Measurements from ENCODE around the gene TPRN. TPM values are rescaled to one million over a fixed set of nuclear protein-coding genes. Genes with fewer than 3 reads are reported as not detected.

Gene TPRN
- polyA plus RNA-seq, 3 donors: 14.6 to 23.2 (median 22.0) TPM

DNA sequence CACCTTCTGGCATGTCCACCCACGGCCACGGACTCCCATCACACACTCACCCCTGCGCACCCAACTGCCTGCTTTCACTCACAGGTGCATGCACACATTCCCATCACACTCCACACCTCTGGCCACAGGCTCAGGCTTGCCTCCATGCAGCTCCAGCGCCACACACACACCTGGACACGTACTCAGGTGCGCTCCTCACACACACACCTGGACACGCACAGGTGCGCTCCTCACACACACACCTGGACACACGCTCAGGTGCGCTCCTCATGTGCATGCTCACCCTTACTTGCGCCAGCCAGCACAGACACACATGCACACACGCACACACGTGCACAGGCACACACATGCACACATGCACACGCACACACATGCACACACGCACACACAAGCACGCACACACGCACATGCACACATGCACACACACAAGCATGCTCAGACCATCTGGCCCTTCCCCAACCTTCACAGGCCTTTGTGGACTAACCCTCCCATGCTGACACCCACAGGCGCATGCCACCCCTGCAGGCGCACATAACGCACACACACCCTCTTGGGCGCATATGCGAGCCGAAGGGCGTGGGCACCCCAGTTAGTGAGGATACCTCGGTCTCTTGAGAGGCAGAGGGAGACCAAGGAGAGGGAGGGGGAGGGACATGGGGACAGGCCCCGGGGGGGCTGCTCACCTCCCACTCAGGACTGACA is 53.3 kb downstream of the TPRN start:
- DNase-seq: no peak

DNA sequence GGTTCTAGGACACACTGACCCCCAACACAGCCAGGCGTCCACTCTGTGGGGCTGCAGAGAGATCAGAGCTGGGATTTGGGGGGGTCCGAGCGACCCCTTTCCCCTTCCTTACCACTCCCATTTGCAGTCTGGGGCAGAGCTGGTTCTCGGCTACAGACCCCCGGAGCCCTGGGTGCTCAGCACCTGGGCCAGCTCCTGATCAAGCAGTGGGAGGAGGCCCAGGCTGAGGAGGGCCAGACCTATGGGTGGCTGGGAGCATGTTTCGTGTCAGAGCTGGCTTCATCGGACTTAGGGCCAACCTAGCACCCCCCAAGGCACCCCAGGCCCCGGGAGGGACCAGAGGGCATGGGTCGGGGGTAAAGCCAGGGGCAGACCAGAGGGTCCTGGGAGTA is 54.0 kb downstream of the TPRN start:
- DNase-seq: no peak

DNA sequence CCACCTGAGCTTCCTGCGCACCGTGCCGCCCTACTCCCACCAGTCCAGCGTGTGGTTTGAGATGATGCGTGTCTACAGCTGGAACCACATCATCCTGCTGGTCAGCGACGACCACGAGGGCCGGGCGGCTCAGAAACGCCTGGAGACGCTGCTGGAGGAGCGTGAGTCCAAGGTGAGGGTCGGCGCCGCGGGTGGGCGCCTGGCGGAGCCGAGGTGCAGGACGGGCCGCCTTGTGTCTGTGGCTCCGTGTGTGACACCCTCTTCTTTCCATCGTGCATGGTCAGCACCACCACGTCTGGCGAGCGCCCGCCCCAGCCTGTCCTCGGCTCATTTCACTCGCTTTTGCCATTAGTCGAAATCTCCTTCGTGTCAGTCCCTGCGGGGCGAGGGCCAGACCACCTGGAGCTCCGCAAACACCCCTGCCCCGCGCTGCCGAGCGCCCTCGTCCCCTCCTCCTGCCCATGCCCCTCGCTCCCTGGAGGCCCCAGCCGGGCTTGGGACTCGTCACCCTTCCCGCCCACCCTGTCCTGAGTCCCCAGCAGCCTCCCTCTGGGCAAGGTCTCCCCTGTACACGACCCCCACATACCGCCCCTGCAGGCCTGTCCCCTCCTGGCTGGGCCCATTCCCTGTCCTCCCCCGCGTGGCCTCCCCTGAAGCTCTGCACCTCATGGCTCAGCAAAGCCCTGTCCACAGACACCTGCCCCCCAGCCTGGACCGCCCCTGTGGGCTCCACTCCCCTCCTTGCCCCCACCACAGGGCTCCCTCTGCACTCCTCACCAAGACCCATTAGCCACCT is 54.6 kb downstream of the TPRN start:
- DNase-seq: no peak

DNA sequence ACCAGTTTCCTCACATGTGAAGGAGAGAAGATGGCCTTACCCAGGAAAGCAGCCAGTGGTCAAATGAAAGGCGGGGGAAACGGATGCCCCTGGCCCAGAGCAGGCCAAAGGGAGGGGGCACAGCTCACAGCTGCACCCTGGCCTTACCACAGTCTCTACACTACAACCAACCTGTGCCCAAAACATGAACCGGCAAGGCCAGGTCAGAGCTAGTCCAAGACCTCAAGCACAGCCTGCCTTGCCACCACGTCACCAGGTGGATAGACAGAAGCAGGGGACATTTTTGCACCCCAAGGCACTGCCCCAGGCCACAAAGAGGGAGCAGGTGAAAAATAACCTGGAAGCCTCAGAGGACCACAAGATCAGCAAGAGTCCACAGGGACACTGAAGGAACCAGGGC is 57.1 kb downstream of the TPRN start:
- no peak for DNase-seq

DNA sequence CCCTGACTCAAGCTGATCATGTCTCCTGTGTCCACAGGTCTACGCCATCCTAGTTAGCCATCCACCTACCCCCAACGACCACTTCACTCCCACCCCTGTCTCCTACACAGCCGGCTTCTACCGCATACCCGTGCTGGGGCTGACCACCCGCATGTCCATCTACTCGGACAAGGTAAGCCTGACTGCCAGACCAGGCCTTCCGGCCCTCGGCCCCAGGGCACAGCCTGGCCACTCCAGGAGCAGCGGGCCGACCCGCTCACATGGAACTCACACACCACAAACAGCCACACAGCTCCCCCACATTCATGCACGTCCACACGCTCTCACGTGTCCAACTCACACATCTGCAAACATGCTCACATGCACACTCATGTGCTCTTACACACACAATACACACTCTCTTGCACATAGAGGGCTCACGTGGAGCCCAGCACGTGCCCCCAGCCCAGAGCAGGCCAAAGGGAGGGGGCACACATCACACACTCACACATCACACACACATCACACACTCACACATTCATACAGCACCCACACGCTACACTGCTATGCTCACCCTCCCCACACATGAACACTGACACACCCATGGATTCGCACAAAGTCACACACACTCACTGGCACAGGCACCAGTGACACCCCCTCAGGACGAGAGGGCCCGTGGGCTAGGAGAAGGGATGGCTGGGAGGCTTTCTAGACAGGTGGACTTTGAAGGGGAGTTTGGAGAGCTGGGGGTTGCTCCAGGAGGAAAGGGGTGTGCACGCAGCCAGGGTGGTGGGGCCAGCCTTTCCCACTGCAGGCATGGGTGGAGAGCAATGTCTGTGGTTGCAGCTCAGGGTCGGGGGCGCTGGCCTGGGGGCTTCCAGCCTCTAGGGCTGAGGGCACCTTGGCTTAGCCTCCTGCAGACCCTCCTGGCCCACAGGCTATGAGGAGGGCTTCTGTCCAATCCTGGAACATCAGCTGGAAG is 58.3 kb downstream of the TPRN start:
- DNase-seq: no peak

Other genes with a start within 250 kb of the TPRN start
- gene LCN12, start 248.5 kb downstream of the TPRN start, polyA plus RNA-seq (ENCODE audit: insufficient read length in 3 of 3): 10 to 100 TPM; 23.7 to 39.5 (median 37.3) TPM
- 10 to 100 TPM; 52.6 to 87.9 (median 87.8) TPM for gene PTGDS, start 223.2 kb downstream of the TPRN start, polyA plus RNA-seq (ENCODE audit: insufficient read length in 3 of 3)
- gene LCNL1, start 217.7 kb downstream of the TPRN start, polyA plus RNA-seq (ENCODE audit: insufficient read length in 3 of 3): under 1 TPM; 0.18 to 0.38 (median 0.36) TPM
- gene PAXX, start 208.3 kb downstream of the TPRN start, polyA plus RNA-seq (ENCODE audit: insufficient read length in 3 of 3): 10 to 100 TPM; 33.4 to 40.8 (median 40.4) TPM
- under 1 TPM; 0.29 to 0.57 (median 0.47) TPM for gene CLIC3, start 204.2 kb downstream of the TPRN start, polyA plus RNA-seq (ENCODE audit: insufficient read length in 3 of 3)
- 10 to 100 TPM; 56.6 to 68.7 (median 63.6) TPM for gene ABCA2, start 172.5 kb downstream of the TPRN start, polyA plus RNA-seq (ENCODE audit: insufficient read length in 3 of 3)
- under 1 TPM in 1 of 3 donors, not detected in 2; 0.18 TPM for gene FUT7, start 168.7 kb downstream of the TPRN start, polyA plus RNA-seq (ENCODE audit: insufficient read length in 3 of 3)
- gene NPDC1, start 154.6 kb downstream of the TPRN start, polyA plus RNA-seq (ENCODE audit: insufficient read length in 3 of 3): 10 to 100 TPM; 28.3 to 38.5 (median 32.0) TPM
- gene ENTPD2, start 146.7 kb downstream of the TPRN start, polyA plus RNA-seq (ENCODE audit: insufficient read length in 3 of 3): 1 to 10 TPM; 5.5 to 7.4 (median 7.3) TPM
- 10 to 100 TPM in 1 of 3 donors, 1 to 10 TPM in 2; 8.0 to 10.4 (median 10.0) TPM for gene SAPCD2, start 130.2 kb downstream of the TPRN start, polyA plus RNA-seq (ENCODE audit: insufficient read length in 3 of 3)
- gene UAP1L1, start 123.2 kb downstream of the TPRN start, polyA plus RNA-seq (ENCODE audit: insufficient read length in 3 of 3): 1 to 10 TPM; 5.4 to 8.6 (median 6.3) TPM
- gene MAN1B1, start 113.8 kb downstream of the TPRN start, polyA plus RNA-seq (ENCODE audit: insufficient read length in 3 of 3): 10 to 100 TPM; 56.7 to 71.5 (median 64.7) TPM
- 10 to 100 TPM; 24.0 to 29.6 (median 27.7) TPM for gene DPP7, start 86.0 kb downstream of the TPRN start, polyA plus RNA-seq (ENCODE audit: insufficient read length in 3 of 3)
- gene GRIN1, start 61.6 kb downstream of the TPRN start, polyA plus RNA-seq (ENCODE audit: insufficient read length in 3 of 3): under 1 TPM in 1 of 3 donors, not detected in 2; 0.36 TPM
- under 1 TPM in 1 of 3 donors, not detected in 2; 0.34 TPM for gene LRRC26, start 30.7 kb downstream of the TPRN start, polyA plus RNA-seq (ENCODE audit: insufficient read length in 3 of 3)
- not detected for gene TMEM210, start 28.7 kb downstream of the TPRN start, polyA plus RNA-seq (ENCODE audit: insufficient read length in 3 of 3)
- 10 to 100 TPM; 46.2 to 55.9 (median 51.3) TPM for gene ANAPC2, start 12.2 kb downstream of the TPRN start, polyA plus RNA-seq (ENCODE audit: insufficient read length in 3 of 3)
- gene SSNA1, start 12.1 kb downstream of the TPRN start, polyA plus RNA-seq (ENCODE audit: insufficient read length in 3 of 3): 10 to 100 TPM; 55.4 to 69.1 (median 65.3) TPM
- 10 to 100 TPM; 41.9 to 47.5 (median 44.7) TPM for gene TMEM203, start 4.9 kb upstream of the TPRN start, polyA plus RNA-seq (ENCODE audit: insufficient read length in 3 of 3)
- 10 to 100 TPM; 13.3 to 18.9 (median 17.2) TPM for gene NDOR1, start 5.0 kb upstream of the TPRN start, polyA plus RNA-seq (ENCODE audit: insufficient read length in 3 of 3)
- 10 to 100 TPM; 12.8 to 13.8 (median 13.2) TPM for gene RNF208, start 21.5 kb upstream of the TPRN start, polyA plus RNA-seq (ENCODE audit: insufficient read length in 3 of 3)
- gene CYSRT1, start 24.4 kb upstream of the TPRN start, polyA plus RNA-seq (ENCODE audit: insufficient read length in 3 of 3): 10 to 100 TPM; 10.9 to 17.0 (median 16.3) TPM
- 10 to 100 TPM; 10.1 to 15.2 (median 13.8) TPM for gene RNF224, start 26.8 kb upstream of the TPRN start, polyA plus RNA-seq (ENCODE audit: insufficient read length in 3 of 3)
- gene SLC34A3, start 30.2 kb upstream of the TPRN start, polyA plus RNA-seq (ENCODE audit: insufficient read length in 3 of 3): 10 to 100 TPM; 10.3 to 12.1 (median 11.4) TPM
- gene TUBB4B, start 40.5 kb upstream of the TPRN start, polyA plus RNA-seq (ENCODE audit: insufficient read length in 3 of 3): 100 to 1,000 TPM; 383 to 516 (median 420) TPM
- 1 to 10 TPM; 2.8 to 3.9 (median 3.9) TPM for gene STPG3, start 50.5 kb upstream of the TPRN start, polyA plus RNA-seq (ENCODE audit: insufficient read length in 3 of 3)
- 10 to 100 TPM; 57.3 to 65.4 (median 61.7) TPM for gene NELFB, start 54.6 kb upstream of the TPRN start, polyA plus RNA-seq (ENCODE audit: insufficient read length in 3 of 3)
- gene TOR4A, start 77.0 kb upstream of the TPRN start, polyA plus RNA-seq (ENCODE audit: insufficient read length in 3 of 3): 1 to 10 TPM; 5.8 to 8.1 (median 7.3) TPM
- 1 to 10 TPM; 7.4 to 9.7 (median 8.5) TPM for gene NRARP, start 101.5 kb upstream of the TPRN start, polyA plus RNA-seq (ENCODE audit: insufficient read length in 3 of 3)
- gene EXD3, start 222.4 kb upstream of the TPRN start, polyA plus RNA-seq (ENCODE audit: insufficient read length in 3 of 3): 10 to 100 TPM; 16.0 to 25.3 (median 25.2) TPM
- gene NOXA1, start 222.7 kb upstream of the TPRN start, polyA plus RNA-seq (ENCODE audit: insufficient read length in 3 of 3): 10 to 100 TPM in 2 of 3 donors, 1 to 10 TPM in 1; 6.7 to 12.3 (median 10.7) TPM
- gene ENTPD8, start 240.6 kb upstream of the TPRN start, polyA plus RNA-seq (ENCODE audit: insufficient read length in 3 of 3): 1 to 10 TPM in 1 of 3 donors, under 1 TPM in 2; 0.61 to 1.0 (median 0.86) TPM

All from renal pelvis (tissue), 4 donors.